Activated T-cell treated with anti-CD3 and anti-CD28 coated beads for 24 hours (primary cell): ENCODE results near the gene CHRNA7.

Experiments
- DNase-seq: peaks from one replicate; pipeline ENCODE4 v3.0.0-alpha.2; 2020; ENCODE audit warnings: low read depth

CHRNA7 gene

DNA sequence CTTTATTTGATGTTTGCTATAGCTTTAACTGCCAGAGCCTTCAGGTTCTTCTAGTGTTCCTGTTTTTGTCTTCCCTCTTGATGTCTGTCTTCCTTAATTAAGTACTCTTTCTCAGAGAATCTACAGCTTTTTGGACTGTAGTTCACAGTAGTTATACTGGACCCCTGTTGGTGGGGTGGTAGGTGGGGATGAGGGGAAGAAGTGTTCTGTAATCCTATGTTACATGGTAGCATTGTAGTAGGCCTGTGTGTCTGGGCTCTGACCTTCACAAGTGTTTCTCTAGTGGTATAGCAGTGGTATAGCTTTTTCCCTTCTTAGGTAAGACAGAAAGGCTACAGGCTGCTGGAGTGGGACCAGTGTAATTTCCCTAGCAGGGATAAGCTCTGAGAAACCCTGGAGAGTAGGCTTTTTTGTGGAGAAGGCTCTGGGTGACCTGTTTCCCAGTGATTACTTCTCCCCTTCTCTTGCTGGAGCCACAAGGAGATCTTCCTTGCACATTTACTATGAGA, 59.6 kb downstream of the CHRNA7 start:
- no peak for DNase-seq

DNA sequence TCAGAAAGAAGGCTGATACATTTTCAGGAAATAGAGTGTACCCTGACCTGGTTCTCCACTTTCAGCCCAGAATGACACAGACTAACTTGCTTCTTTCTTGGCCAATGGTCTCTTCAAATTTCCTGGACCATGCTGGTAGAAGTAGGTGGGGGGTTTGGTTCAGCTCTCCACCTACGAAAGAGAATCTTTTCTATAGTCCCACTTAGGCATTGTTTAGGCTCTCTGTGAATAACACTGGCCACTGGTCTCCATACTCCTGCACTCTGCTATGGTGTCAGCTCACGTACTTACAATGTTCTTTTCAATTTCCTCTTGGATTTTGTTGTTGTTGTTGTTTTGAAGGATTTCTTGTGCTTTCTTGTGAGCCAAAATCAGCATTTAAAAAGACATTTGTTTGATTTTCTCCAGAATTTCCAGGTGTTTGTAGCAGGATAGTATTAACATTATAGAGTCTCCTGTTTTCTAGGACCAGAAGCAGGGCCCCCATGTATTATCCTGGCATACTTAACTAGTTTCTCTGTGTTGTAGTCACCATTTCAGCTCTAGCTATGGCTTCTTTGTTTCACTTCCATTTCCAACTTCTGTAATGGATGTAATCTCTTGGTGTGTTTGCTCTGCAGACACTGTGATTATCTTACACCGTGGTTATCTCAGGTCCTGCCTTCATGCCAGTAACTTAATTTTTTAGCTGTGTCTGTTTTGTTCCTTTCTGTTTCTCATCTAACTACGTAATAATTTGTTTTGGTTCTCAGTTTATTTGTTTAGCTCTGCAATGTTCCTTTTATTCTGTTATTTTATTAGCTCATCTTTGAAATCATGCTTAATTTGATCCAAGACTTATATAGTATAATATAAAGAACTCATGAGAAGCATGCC, 61.4 kb downstream of the CHRNA7 start:
- DNase-seq, result no peak

DNA sequence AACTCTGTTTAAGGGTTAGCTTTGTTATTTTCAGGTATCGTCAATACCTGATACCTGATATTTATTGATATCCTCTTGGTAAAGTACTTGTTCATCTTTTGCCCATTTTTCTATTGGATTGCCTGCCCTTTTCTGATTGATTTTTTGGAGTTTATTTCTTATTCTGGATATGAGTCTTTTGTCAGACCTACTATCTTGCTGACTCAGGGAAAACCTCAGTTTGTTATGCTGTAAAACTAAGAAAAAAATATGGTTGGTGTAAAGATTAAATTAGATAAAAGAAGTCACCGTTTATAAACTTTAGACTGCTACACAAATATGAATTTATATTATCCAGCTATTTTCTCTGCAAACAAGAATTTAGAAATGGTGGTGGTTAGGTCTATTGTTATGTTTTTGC, 65.9 kb downstream of the CHRNA7 start:
- DNase-seq, result no peak

DNA sequence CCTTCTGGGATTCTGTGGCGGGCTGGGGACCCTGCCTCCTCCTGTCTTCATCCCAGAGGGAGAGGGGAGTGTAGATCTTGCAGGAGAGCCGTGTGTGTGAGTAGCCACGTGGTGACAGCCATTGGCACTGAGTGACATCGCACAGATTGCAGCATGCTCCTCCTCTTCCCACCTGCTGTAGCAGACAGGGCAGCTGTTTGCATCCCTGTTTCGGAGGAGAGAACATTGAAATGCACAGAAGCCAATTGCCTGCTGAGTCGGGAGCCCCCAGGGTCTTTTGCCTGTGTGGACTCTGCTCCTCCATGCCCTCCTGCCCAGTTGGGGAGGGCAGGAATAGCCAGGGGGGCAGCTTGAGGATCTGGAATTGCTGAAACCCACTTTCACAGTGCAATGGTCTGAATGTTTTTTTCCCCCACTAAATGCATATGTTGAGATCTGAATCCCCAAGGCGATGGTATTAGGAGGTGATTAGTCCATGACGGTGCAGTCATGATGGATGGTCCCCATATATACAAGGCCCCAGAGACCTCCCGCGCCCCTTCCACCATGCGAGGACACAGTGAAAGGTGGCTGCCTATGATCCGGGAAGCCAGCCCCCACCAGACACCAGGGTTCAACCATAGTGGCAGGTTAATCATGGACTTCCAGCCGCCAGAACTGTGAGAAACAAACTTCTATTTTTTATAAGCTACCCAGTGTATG, 66.8 kb downstream of the CHRNA7 start:
- no peak for DNase-seq

DNA sequence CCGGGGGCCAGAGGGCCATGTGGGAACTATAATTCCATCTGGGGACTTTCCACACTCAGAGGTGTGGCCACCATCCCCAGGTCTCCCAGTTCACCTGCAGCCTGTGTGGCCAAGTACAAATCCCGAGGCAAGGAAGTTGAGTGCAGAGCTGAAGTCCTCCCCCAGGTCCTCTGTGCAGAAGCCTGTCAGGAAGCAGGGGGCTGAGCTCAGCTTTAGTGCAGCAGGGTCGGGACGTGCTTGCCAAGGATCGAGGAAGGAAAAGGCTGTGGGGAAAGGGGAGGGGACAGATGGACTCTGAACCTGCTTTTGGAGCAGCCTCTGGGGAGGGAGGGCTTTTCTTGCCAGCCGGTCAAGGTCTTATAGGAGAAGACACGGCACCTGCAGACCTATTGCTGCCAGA, 67.7 kb downstream of the CHRNA7 start:
- DNase-seq, result no peak

DNA sequence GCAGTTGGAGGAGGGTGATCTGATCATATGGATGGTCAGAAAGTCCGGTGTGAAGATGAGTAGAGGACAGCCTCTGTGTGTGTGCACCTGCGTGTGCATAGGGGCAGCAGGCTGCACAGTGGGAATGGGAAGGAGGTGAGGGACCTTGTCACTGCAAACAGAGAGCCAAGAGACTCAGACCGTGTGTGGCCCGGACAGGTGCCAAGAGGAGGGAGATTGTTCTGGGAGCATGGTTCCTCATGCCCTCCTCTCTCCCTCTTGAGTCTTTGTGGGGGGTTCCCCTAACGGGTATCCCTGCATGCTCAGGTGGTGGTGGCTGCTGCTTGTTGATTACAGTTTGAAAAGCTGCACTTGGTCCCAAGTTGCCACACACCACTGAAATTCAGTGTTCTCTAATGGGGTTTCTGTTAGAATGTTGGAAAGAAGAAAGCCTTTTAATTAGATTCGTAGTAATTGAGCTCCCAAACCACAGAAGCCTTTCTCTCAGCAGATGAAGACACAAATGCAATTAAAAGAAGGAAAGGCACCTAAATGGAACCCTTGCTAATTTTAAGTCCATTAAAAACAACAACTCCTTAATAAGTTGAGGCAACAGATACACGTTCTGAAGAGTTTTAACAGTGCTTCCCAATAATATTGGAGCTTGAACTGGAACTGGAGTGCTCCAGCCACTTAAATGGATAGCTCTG, 68.9 kb downstream of the CHRNA7 start:
- DNase-seq, result no peak

DNA sequence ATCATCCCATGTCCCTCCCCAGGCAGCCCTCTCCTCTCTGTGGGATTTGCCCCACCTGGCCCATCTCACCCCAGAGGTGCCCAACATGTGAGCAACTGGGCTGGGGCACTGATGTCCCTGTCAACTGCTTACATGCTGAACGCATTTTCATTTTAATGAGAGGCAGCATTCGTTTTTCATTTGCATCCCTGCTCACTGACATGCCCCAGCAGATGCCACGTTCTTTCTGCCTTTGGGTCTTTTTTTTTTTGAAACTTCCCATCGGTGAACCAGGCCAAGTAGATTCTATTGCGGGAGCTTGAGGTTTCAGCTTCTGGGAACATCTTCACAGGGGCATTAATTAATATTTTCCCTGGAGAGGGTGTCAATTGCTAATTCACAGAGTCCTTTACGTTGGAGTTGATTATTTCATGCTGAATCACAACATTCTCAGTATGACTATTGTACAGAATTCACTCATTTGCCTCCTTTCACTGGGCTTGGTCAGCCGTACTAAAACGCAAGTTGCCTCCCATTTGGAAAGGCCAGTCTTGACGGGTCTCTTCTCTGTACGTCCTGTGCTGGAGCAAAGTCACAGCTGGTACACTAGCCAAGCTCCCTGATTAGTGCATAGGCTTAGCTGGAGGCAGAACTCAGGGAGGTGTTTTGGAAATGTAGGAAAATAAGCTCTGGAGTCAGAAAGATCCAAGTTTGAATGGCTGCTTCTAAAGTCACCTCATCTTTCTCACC, 69.8 kb downstream of the CHRNA7 start:
- no peak for DNase-seq

DNA sequence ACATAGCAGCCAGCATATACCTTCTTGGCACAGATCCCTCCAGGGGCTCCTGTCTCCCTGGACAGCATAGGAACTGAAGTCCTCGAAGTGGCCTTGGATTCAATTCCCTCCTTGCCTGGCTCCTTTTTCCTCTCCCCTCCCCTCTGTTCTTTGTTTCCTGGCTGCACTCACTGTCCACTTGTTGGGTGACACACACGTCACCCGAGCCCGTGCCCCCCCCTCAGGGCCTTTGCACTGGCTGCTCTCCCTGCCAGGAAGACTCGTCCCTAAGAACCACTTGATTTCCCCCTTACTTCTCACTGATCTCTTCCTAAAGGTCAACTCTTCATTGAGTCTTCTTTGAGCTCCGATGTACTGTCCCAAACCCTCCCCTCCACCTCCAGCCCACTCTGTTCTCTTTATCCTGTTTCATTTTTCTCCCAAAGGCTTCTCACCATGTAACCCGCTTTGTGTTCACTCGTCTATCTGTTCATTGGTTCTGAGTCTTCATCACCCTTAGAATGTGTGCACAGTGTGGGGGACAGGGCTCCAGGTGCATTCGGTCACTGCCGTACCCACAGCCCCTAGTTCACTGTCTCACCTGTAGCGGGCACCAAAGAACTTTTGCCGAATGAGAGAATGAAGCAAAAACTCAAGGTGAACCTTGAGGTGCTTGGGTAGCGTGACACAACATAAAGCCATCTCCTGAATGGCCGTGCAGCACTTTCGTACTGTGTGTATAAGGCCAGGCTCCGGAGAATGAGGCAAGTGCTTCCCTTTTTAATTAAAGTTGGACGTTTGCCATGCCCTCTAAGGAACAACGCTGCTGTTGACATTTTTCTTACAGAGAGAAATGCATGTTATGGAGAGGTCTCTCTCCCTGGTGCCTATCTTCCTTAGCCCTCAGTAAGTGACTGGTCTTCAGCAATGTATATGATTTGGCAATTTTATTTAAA, 74.0 kb downstream of the CHRNA7 start:
- no peak for DNase-seq

DNA sequence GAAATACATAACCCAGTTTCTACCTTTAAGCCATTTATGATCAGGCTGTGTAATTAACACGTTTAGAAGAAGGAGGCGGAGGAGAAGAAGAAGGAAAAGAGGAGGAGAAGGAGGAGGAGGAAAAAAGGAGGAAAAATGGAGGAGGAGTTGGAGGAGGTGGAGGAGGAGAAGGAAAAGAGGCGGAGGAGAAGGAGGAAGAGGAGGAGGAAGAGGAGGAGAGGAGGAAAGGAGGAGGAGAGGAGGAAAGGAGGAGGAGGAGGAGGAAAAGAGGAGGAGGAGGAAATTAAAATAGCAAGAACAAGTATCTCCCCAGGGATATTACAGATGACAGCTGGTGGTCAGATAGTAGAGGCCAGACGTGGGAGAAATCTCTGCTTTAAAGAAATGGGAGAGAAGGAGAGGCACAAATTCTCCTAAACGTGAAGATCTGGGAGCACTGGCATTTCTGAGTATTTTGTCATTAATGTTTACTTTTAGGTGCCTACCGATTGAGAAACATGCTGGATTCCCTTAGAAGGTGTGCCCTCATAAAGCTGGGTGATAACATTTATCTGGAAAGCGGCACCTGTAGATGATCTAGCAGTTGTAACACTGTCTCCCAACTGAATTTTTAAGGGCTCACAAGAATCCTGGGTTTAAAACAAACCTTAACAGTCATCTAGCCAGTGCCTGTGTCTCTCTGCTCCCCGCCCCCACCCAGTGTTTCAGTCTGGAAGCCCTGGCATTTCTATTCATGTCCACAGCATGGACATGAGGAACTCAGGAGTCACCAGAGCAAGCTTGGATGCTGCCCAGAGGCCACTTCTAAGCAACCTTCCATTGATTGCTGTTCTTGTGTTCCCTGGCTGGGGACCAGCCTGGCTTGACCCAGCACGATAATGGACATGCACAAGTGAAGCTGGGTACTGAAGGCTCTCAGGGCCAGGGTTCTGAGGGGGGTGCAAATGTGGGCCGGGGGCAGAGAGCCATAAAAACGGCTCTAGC, 75.2 kb downstream of the CHRNA7 start:
- DNase-seq, result no peak

DNA sequence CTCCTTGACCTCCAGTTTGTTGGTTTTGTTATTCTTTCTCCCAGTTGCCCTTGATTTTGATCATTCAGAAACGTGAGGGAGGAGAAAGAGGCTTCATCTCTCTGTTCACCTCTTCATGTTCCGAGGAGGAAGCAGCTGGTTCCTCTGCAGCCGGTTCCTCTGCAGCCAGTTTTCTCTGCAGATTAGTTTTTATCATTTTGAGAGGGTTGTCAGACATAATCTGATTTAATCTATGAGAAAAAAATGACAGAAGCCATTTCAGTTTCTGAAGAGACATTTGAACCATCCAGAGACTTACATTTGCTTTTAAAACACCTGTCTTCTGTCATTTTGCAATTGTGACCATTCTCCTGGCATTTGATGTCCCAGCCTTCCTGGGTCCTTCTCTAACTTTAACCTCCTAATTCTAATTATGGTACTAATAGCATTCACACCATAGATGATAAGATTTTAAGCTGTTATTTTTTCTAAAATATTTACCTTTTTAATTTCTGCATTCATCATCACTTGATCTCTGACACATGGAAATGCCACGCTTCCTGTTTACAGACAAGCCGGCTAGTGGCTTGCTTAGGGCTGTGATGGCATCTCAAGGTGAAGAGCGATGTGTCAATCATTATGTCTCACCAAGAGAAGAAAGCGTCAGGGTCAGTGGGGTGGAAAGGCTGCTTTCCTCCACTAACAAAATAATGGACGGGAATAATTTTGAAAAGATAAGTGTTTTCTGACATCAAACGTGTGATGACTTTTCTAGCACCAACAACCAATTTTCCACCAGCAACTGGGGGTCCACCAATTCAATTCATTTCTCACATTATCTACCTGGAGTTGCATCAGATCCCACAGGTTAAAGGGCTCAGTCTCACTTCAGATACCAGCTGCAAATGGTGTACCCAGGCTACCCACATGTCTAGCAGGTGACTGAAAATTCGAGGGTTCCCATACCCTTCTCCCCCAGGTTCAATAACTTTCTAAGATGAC, 76.4 kb downstream of the CHRNA7 start:
- DNase-seq, result no peak

DNA sequence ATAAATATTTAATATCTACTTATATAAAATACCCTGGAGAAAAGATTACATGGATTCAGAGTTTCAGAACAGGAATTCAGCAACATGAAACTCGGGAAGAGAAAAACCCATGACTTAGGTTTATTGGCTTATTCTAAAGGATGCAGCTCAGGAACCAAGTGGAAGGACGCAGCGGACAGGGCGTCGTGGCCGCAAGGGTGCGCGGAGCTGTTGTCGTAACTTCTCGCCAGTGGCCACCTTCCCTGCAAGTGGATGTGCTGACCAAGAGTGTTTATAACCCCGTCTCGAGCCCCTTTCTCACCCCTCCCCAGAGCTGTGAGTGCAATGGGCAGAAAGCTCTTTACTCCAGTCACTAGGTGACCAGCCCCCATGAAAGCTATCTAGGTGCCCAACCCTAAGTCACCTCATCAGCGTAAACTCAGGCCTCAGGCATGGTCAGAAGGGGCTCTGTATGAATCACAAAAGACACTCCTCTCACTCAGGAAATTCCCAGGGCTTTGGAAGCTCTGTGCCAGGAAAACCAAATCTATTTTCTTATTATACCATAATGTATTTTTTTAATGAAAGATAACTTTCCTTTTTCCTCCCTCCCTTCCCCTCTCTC, 77.3 kb downstream of the CHRNA7 start:
- DNase-seq, result no peak

DNA sequence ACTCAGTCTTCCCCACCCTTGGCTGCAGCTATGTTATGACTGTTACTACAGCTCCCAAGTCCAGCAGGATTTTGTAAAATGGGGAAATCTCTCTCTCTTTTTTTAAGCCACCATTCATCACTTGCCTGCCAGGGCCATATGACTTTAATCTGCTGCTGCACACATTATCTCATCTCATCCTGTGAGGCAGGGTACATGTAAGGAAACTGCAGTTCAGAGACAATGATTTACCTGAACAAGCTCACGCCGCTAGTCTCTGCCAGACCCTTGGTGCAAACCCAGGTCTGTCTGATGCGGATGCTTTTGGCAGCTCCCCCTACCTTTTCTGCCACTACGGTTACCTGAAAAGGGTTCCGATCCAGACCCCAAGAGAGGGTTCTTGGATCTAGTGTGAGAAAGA, 78.3 kb downstream of the CHRNA7 start:
- no peak for DNase-seq

DNA sequence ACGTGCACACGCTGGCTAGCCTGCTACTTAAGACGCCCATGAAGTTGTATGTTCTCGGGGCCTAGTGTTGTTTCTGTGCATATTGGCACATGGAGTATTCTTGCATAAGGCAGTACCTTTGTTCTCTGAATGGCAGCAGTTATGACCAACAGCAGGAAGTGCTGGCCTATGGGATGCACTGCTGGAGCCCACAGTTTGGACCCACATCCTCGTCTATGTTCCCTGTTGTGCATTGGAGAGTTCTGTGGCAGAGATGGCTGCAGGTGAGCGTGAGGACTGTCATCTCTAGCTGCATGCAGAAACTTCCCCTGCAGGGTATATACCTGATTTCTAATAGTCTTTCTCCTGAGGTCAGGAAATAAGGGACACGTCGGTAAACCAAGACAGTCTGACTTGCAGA, 81.8 kb downstream of the CHRNA7 start:
- DNase-seq, result no peak

DNA sequence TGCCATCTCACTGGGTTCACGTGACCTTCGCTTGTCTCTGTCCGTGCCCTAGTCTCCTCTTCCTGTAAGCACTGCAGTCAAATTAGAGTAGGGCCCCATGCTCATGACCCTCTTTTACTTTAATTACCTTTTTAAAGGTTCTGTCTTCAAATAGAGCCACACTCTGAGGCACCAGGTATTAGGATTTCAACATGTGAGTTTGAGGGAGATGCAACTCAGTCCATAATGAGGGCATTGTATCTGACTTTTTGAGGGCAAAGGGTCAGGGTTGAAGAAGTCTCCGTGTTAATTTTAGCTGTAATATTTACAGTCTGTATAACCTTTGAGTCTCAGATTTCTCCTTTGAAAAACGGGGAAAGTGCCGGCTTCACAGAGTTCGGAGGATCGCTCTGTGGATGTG, 82.9 kb downstream of the CHRNA7 start:
- no peak for DNase-seq

DNA sequence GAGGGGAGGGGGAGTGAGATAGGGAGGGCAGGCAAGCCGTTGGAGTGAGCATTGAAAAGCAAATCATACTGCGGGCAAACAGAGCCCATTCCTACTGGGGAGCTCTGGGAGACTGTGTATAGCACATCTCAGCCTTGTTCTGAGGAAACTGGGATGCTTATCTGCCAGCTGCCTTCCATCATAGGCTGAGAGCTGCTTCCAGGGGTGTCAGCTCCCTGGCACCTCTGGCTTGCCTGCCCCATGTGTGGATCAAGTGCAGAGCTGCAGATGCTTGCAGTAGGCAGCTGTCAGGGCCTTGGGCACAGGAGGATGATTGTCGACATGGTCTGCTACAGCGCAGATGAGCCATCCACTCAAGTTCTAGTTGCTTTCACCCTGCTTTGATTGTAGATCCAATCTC, 86.8 kb downstream of the CHRNA7 start:
- DNase-seq, result no peak

DNA sequence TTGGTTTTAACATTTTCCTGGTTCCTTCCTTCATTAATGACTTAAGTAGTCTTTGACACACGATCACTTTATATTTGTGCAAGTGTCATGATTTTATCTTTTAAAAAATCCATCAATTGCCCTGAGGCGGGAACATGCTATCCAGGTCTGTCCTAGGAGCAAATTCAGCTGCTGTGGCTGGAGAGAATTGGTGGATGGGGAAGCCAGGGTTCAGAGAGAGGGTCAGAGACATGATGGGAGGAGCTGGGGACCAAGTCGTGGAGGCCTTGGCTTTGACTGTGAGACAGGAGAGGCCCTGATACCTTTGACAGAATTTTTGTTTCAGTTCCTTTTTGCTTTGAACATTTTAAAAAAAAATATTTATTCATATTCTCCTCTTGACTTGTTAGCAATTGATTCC, 89.0 kb downstream of the CHRNA7 start:
- no peak for DNase-seq

DNA sequence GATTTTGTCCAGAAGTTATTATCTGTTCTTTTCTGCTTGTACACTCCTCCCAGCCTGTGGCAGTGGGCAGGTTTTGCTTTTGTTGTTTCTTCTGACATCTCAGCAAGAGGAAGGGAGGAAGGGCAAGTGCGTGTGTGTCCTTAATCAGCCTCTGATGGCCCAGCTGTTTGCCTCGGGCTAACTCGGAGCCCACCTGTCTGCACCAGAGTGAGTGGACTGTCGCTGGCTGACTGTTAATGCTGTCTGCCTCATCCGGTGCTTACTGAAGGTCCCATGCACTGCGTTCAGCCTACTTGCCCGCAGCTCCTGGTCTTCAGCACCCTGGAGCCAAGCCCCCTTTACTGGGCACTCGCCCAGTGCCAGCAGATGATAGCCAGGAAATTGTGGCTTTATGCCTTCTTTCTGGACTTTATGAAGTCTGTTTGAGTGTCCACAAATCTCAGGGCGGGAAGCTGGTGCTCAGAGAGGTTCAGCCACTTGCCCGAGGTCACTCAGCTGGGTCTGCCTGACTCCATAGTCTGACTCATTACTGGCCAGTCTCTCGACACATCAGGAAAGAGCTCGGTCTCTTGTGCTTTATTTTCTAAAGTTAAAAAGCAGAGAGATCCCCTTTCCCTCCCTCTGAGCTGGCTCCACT, 89.5 kb downstream of the CHRNA7 start:
- DNase-seq, result no peak
